A549 (cell line): ENCODE data around the gene PDE4D. TPM values are rescaled to one million over a fixed set of nuclear protein-coding genes. Genes with fewer than 3 reads are reported as not detected.

Experiments used
- ATAC-seq, 2 experiments: fragments of 200-7000 bp in 1 of 2; fragments of >200 bp in 1 of 2; cut with Nextera tagmentation in 1 of 2; cut with Tn5 transposase in 1 of 2; 3 replicates each; pipeline versions ENCODE4 v1.8.0 to v1.9.1; 2018 to 2020; ENCODE audit warnings: mild to moderate bottlenecking in 1 of 2, moderate library complexity in 1 of 2
- CTCF ChIA-PET: fragments of 300-600 bp; sonication (Branson Sonifier 250); formaldehyde crosslinking; extraction: SDS; loops from one replicate; lab custom pipeline; 2021; ENCODE audit warnings: antibody characterized with exemption, inconsistent platforms; lab: Yijun Ruan, JAX
- POLR2A ChIA-PET: fragments of 350-600 bp; formaldehyde crosslinking; extraction: SDS; loops from one replicate; lab custom pipeline; 2021; ENCODE audit warnings: antibody characterized with exemption, inconsistent platforms; lab: Yijun Ruan, JAX
- DNase-seq, 2 experiments: peaks; one replicate each; pipeline versions ENCODE4 v3.0.0 to v3.0.0-alpha.2; 2011 to 2016; ENCODE audit warnings: low read depth in 1 of 2, low spot score in 1 of 2
- FAIRE-seq: peaks from 2 replicates; lab custom pipeline; 2011; peaks lifted over from hg19 to GRCh38; lab: Jason Lieb, UNC
- H3K27ac ChIP-seq, 2 experiments: fragments of >200 bp; sonication (Bioruptor Twin); formaldehyde crosslinking; 3 replicates each; pipeline ENCODE4 v1.5.1; 2016 to 2017
- H3K4me1 ChIP-seq: fragments of >200 bp; sonication (Bioruptor Twin); formaldehyde crosslinking; 3 replicates; pipeline ENCODE4 v1.6.1; 2016
- H3K4me2 ChIP-seq: fragments of >200 bp; sonication (Bioruptor Twin); formaldehyde crosslinking; 3 replicates; pipeline ENCODE4 v1.6.1; 2016
- H3K4me3 ChIP-seq: fragments of >200 bp; sonication (Bioruptor Twin); formaldehyde crosslinking; 3 replicates; pipeline ENCODE4 v1.5.1; 2016
- H3K9me3 ChIP-seq: fragments of >200 bp; sonication (Bioruptor Twin); formaldehyde crosslinking; 3 replicates; pipeline ENCODE4 v1.6.1; 2016
- CBX2 ChIP-seq: fragments of 200-600 bp; sonication (generic); IDR thresholded peaks from 2 replicates; pipeline ENCODE4 v1.6.1; 2016; ENCODE audit warnings: low read depth, mild to moderate bottlenecking, borderline replicate concordance
- CBX8 ChIP-seq: fragments of 200-600 bp; sonication (generic); IDR thresholded peaks from 2 replicates; pipeline ENCODE4 v1.6.1; 2016
- CEBPB ChIP-seq, 2 experiments: fragments of >200 bp in 1 of 2; sonication (Bioruptor Twin) in 1 of 2; formaldehyde crosslinking in 1 of 2; IDR thresholded peaks; 2 replicates each; pipeline ENCODE4 v1.6.1; 2012 to 2016
- EHF ChIP-seq: fragments of 250-450 bp; sonication (Bioruptor Pico); IDR thresholded peaks from 2 replicates; pipeline ENCODE4 v1.5.0; 2020; ENCODE audit warnings: mild to moderate bottlenecking
- EHMT2 ChIP-seq: fragments of 200-600 bp; sonication (generic); IDR thresholded peaks from 2 replicates; pipeline ENCODE4 v1.6.1; 2016; ENCODE audit warnings: antibody characterized with exemption, low read depth, mild to moderate bottlenecking, moderate library complexity
- EP300 ChIP-seq, 2 experiments: fragments of >200 bp; sonication (Bioruptor Twin); formaldehyde crosslinking; IDR thresholded peaks; 2 replicates in 1 of 2; 3 replicates in 1 of 2; pipeline ENCODE4 v1.6.1; 2016 to 2017
- FOSB ChIP-seq: fragments of 250-450 bp; sonication (Bioruptor Pico); IDR thresholded peaks from 2 replicates; pipeline ENCODE4 v1.5.0; 2020; ENCODE audit warnings: mild to moderate bottlenecking, moderate library complexity
- HEYL ChIP-seq: fragments of 250-450 bp; sonication (Bioruptor Pico); IDR thresholded peaks from 2 replicates; pipeline ENCODE4 v1.8.0; 2021; ENCODE audit warnings: mild to moderate bottlenecking, moderate library complexity
- JUNB ChIP-seq: fragments of >200 bp; sonication (Bioruptor Twin); formaldehyde crosslinking; IDR thresholded peaks from 2 replicates; pipeline ENCODE4 v1.6.1; 2016
- MAX ChIP-seq: IDR thresholded peaks from 2 replicates; pipeline ENCODE4 v1.6.1; 2012
- NPAS2 ChIP-seq: fragments of 250-450 bp; sonication (Bioruptor Pico); IDR thresholded peaks from 2 replicates; pipeline ENCODE4 v1.8.0; 2022; ENCODE audit warnings: mild to moderate bottlenecking, moderate library complexity, borderline replicate concordance
- PBX3 ChIP-seq: IDR thresholded peaks from 2 replicates; pipeline ENCODE4 v1.6.1; 2012
- POLR2AphosphoS2 ChIP-seq: conservative IDR thresholded peaks from 2 replicates; pipeline ENCODE4 v1.6.1; 2012; ENCODE audit warnings: low read length, improper control_type of control experiment, inconsistent platforms
- SREBF2 ChIP-seq: fragments of 450-650 bp; IDR thresholded peaks from 2 replicates; pipeline ENCODE4 v1.6.1; 2014; ENCODE audit warnings: mild to moderate bottlenecking, moderate library complexity
- TP53 ChIP-seq: fragments of 250-450 bp; sonication (Bioruptor Pico); IDR thresholded peaks from 2 replicates; pipeline ENCODE4 v1.5.0; 2021; ENCODE audit warnings: mild to moderate bottlenecking, moderate library complexity
- ZSCAN20 ChIP-seq: fragments of 250-450 bp; sonication (Bioruptor Pico); IDR thresholded peaks from 2 replicates; pipeline ENCODE4 v1.8.0; 2022; ENCODE audit warnings: mild to moderate bottlenecking, moderate library complexity
- WGBS: methylation state at CpG from one replicate; pipeline ENCODE4 v1.1.6; 2017; ENCODE audit errors: missing lambda C conversion rate; 5-methylcytosine and 5-hydroxymethylcytosine counted together
- polyA plus RNA-seq, 4 experiments: library from polyadenylated mRNA; depleted of rRNA in 3 of 4; stranded (reverse); fragments of >200 nt; fragmentation: RNase III in 1 of 4; extraction: RNeasy Plus Mini Kit Qiagen cat#74134 plus additional on column Dnase treatment in 1 of 4; gene quantifications; 2 replicates in 3 of 4; 3 replicates in 1 of 4; pipeline ENCODE4 v1.2.3, GENCODE V29; 2011 to 2017

The PDE4D gene
- polyA plus RNA-seq, 2 of the 4 experiments (the other 2 are of a cell fraction), result 74.0 to 213 TPM

GRCh38 chr5:58938563-58939424 is 954.7 kb downstream of the PDE4D start:
- TF ChIP-seq JUNB (no peak), CBX2 (no peak), EHMT2 (no peak), CBX8 (no peak), NPAS2 (CRISPR knock-in tag) (no peak)
- no peak for FAIRE-seq
- ATAC-seq, result no peak
- 94% methylated on average over 10 of the region's 10 CpGs for WGBS
- peaks cover 18% of the 10 kb centered on the region for H3K4me1 ChIP-seq
- ChIA-PET CTCF (no interaction called here), POLR2A (no interaction called here)
- H3K27ac ChIP-seq, result peak overlapping the region in 1 of 2 experiments; percentile 18; a peak in 1 of 6 replicates
- peaks cover 16% of the 10 kb centered on the region; the same call in 2 of the 3 replicates for H3K9me3 ChIP-seq
- H3K4me3 ChIP-seq, result no peak overlapping the region
- H3K4me2 ChIP-seq, result no peak overlapping the region
- no peak for DNase-seq

GRCh38 chr5:58937031-58937681 is 956.4 kb downstream of the PDE4D start:
- Histone ChIP-seq H3K4me2 (no peak overlapping the region), H3K4me1 (peaks cover 35% of the 10 kb centered on the region), H3K9me3 (peaks cover 4% of the 10 kb centered on the region; the same call in 1 of the 3 replicates), H3K4me3 (no peak overlapping the region), H3K27ac (peak overlapping the region in 1 of 2 experiments; percentile 44; a peak in 1 of 6 replicates)
- ATAC-seq, result no peak
- POLR2A ChIA-PET, result no interaction called here
- FAIRE-seq, result no peak
- DNase-seq, result no peak
- TF ChIP-seq FOSB (CRISPR knock-in tag) (no peak), HEYL (CRISPR knock-in tag) (no peak), EHF (no peak), SREBF2 (no peak), ZSCAN20 (CRISPR knock-in tag) (no peak)
- TF ChIP-seq, all 56 proteins: peak for 0
- CTCF ChIA-PET, result no interaction called here
- WGBS, result 93% methylated on average over 12 of the region's 19 CpGs

GRCh38 chr5:58934629-58935097 is 958.9 kb downstream of the PDE4D start:
- no peak overlapping the region for H3K4me2 ChIP-seq
- TF ChIP-seq TP53 (CRISPR knock-in tag) (no peak), PBX3 (no peak)
- TF ChIP-seq, all 56 proteins: peak for 0
- no peak for DNase-seq
- CTCF ChIA-PET, result interaction anchor here (1.0 kb wide), 1 partner anchor 32 kb away, joined by 3 read pairs; no protein-coding TSS in a partner anchor
- FAIRE-seq, result no peak
- H3K4me1 ChIP-seq, result peaks cover 50% of the 10 kb centered on the region
- 66% methylated on average over 3 of the region's 3 CpGs for WGBS
- no peak for ATAC-seq
- H3K9me3 ChIP-seq, result no peaks in the 10 kb centered on the region
- no peak overlapping the region for H3K4me3 ChIP-seq
- POLR2A ChIA-PET, result no interaction called here
- peak overlapping the region; percentile 84 to 88 for H3K27ac ChIP-seq

GRCh38 chr5:58933891-58934628 is 959.5 kb downstream of the PDE4D start:
- Histone ChIP-seq H3K4me2 (peak overlapping the region; percentile 81), H3K9me3 (no peaks in the 10 kb centered on the region), H3K27ac (peak overlapping the region; percentile 84 to 88), H3K4me1 (peaks cover 55% of the 10 kb centered on the region), H3K4me3 (no peak overlapping the region)
- FAIRE-seq, result no peak
- WGBS, result 83% methylated on average over 6 of the region's 6 CpGs
- ATAC-seq, result no peak
- CTCF ChIA-PET, result interaction anchor here (1.0 kb wide), 1 partner anchor 32 kb away, joined by 3 read pairs; no protein-coding TSS in a partner anchor
- DNase-seq, result no peak
- TF ChIP-seq CEBPB (IDR thresholded peaks at IDR 0.05), result 0 out of 4 replicates have a peak, but pooled peaks of 1 of the 2 experiments have one; percentile 6
- TF ChIP-seq EP300 (IDR thresholded peaks at IDR 0.05), result no peak
- TF ChIP-seq MAX, result no peak
- no peak for TF ChIP-seq POLR2AphosphoS2
- POLR2A ChIA-PET, result no interaction called here
